Endothelial cell of hepatic sinusoid (primary cell): Measurements from ENCODE around the gene SAMD4B.

Source experiments
- in situ Hi-C: cut with HindIII; loops from 2 replicates; pipeline ENCODE4 v1.10.0; 2017; ENCODE audit warnings: low sequenced_read_pairs

SAMD4B gene, protein sequence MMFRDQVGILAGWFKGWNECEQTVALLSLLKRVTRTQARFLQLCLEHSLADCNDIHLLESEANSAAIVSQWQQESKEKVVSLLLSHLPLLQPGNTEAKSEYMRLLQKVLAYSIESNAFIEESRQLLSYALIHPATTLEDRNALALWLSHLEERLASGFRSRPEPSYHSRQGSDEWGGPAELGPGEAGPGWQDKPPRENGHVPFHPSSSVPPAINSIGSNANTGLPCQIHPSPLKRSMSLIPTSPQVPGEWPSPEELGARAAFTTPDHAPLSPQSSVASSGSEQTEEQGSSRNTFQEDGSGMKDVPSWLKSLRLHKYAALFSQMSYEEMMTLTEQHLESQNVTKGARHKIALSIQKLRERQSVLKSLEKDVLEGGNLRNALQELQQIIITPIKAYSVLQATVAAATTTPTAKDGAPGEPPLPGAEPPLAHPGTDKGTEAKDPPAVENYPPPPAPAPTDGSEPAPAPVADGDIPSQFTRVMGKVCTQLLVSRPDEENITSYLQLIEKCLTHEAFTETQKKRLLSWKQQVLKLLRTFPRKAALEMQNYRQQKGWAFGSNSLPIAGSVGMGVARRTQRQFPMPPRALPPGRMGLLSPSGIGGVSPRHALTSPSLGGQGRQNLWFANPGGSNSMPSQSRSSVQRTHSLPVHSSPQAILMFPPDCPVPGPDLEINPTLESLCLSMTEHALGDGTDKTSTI

DNA sequence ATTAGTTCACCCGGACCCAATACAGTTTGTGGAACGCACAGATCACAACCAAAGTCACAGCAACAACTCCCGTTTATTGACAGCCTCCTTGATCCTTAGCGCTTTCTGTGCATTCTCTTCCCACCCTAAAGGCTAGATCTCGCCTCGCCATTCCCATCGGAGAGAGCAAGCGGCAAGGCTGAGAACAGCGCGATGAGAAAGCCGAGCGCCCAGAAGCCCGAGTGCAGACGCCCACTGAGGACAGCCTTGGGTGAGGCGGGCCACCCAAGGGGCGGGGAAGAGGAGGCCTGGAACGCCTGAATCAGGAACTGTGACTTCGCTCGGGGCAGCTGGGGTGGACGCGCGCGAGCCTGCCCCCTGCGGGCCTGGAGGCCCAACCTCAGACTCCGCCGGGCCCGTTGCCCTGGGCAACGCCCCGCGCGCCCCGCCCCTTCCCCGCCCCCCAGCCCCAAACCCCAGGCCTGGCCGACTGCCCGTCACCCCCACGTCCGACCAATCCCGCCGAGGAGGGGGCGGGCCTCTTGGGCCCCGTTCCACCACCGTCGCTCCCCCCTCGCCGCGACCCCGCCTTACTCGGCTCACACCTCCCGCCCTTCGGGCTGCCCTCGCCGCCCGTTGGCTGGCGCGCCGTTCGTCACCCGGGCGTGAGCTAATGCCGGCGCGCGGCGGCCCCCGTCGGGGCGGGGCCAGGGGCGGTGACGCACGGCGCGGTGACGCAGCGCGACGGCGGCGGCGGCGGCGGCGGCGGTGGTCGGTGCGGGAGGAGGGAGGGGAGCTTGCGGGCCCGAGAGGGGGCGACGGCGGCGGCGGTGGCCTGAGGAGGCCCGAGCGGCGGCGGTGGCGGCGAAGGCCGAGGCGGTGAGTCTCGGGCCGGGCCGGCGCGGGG lies at the start of gene SAMD4B:
TSS of gene SAMD4B (plus strand) at position 703 of the 886 bp plus-strand sequence. CDS start 14,473 bp downstream, outside the sequence.
- in situ Hi-C loops, result no loop called here

DNA sequence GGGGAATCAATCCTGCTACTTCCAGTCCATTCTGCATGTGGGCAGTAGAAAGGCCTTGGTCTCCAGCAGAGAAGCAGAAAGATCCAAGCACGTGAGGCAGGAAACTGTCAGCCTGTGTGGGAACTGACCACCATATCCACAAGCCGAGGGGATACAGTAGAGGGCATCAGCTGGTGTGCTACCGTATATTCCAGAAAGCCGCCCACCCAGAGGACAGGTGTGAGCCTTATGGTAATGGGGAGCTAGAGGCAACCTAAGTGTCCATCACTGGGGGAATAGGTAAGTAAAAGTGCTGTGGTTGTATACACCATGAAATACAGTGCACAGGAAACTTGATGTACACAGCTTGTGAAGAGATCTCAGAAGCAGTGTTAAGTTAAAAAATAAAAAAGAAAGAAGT lies 48.8 kb upstream of the SAMD4B start:
- in situ Hi-C loops, result no loop called here

DNA sequence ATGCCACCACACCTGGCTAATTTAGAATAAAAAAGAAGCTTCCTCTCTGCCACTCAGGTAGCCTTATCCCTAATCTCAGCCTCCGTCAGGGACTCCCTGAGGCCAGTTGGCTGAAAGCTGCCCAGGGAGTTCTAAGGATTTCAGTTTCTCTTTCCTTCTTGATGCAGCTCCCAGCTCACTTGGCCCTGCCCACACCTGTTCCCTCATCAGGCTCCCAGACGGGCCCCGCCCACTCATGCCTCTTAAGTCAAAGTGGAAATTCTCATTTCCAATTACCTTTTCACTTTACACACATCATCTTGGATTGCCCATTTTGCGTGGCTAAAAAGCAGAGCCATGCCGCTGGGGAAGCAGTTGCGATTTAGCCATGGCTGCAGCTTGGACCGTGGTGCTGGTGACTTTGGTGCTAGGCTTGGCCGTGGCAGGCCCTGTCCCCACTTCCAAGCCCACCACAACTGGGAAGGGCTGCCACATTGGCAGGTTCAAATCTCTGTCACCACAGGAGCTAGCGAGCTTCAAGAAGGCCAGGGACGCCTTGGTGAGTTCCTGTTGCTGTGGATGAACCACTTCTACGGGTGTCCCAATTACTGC lies 46.1 kb upstream of the SAMD4B start, which contains the start of gene IFNL1:
TSS of gene IFNL1 (plus strand) at position 353 of the 591 bp plus-strand sequence. CDS start at position 368, 15 bp downstream.
- in situ Hi-C loops, result loop anchor here (5.0 kb wide), 1 partner anchor 44 kb away; no protein-coding TSS in a partner anchor

DNA sequence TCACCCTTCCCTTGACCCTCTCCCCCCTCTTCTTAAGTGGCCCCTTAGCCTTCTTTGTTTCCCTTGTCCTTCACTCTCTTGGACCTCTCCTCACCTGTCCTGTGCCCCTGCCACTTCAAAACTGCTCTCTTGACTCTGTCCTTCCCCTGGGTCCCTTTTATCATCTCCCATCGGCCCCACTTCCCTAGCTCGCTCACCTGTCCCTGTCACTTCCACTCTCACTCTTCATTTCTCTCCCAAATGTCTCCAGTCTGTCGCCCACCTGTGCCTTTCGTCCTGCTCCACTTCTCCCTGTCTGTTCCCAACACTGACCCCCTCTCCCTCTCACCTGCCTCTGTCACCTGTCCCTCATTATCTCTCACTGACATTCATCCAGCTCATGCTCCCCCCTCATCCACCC lies 45.3 kb upstream of the SAMD4B start:
- in situ Hi-C loops, result loop anchor here (5.0 kb wide), 1 partner anchor 45 kb away; no protein-coding TSS in a partner anchor

DNA sequence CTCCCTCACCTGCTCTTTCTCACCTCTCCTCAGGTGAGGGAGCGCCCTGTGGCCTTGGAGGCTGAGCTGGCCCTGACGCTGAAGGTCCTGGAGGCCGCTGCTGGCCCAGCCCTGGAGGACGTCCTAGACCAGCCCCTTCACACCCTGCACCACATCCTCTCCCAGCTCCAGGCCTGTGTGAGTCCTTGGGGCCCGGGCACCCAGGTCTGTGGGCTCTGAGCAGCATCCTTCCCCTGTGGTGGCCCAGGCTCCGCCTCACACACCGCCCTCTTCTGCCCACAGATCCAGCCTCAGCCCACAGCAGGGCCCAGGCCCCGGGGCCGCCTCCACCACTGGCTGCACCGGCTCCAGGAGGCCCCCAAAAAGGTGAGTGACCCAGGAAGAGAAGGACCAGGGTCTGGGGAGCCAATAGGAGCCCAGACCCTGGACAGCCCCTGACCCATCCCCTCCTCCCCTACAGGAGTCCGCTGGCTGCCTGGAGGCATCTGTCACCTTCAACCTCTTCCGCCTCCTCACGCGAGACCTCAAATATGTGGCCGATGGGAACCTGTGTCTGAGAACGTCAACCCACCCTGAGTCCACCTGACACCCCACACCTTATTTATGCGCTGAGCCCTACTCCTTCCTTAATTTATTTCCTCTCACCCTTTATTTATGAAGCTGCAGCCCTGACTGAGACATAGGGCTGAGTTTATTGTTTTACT lies 44.1 kb upstream of the SAMD4B start:
- in situ Hi-C loops, result loop anchor here (5.0 kb wide), 1 partner anchor 46 kb away; no protein-coding TSS in a partner anchor

DNA sequence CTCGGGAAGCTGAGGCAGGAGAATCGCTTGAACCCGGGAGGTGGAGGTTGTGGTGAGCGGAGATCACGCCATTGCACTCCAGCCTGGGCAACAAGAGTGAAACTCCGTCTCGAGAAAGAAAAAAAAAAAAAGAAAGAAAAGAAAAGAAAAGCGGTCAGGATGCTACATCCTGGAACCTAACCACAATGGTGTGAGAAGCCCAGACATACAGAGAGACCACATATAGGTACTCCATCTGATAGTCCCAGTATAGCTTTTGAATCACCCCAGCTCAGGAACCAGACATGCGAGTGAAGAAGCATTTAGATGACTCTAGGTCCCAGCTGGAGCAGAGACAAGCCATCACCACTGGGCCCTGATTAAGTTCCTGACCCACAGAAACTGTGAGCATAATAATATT lies 42.8 kb upstream of the SAMD4B start:
- in situ Hi-C loops, result loop anchor here (5.0 kb wide), 1 partner anchor 47 kb away; no protein-coding TSS in a partner anchor

DNA sequence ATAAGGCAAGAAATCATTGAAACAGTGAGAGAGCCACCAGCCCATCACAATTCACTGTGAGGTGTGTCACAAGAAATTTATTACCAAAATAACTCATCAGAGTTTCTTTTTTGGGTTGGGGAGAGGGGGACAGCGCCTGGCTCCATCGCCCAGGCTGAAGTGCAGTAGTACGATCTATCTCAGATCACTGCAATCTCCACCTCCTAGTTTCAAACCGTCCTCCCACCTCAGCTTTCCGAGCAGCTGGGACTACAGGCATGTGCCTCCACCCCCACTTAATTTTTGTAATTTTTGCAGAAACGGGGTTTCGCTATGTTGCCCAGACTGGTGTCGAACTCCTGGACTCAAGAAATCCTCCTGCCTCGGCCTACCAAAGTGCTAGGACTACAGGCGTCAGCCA lies 42.4 kb upstream of the SAMD4B start:
- in situ Hi-C loops, result loop anchor here (5.0 kb wide), 1 partner anchor 48 kb away; no protein-coding TSS in a partner anchor

DNA sequence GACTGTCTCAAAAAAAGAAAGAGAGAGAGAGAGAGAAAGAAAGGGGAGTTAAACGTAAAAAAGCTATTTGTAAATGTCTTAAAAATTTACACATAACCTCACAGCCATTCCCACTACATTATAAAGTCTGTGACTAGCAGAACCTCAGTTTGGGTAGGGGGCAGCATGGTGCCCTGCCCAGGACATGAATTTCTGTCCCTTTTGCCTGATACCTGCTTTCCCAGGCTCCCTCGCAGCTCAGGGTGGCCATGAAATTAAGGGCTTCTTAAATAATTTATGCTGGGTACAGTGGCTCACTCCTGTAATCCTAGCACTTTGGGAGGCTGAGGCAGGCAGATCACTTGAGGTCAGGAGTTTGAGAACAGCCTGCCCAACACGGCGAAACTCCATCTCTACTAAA lies 41.2 kb upstream of the SAMD4B start:
- in situ Hi-C loops, result no loop called here

DNA sequence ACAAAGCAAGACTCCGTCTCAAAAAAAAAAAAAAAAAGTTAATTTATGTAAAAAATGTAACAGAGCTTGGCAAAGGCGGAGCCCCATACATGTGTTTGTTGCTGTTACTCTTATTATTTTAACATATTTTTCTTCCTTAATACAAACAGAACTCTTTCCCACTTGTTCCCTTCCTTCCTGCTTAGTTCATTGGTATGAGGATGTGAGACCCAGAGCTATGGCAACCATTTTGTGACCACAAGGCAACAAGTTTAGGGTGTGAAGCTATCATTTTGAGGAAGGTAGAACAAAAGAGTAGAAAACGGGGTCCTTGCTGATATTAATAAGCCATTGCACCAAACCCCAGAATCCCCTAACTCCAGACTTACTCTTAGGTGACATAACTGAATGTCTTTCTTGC lies 40.7 kb upstream of the SAMD4B start:
- in situ Hi-C loops, result no loop called here

DNA sequence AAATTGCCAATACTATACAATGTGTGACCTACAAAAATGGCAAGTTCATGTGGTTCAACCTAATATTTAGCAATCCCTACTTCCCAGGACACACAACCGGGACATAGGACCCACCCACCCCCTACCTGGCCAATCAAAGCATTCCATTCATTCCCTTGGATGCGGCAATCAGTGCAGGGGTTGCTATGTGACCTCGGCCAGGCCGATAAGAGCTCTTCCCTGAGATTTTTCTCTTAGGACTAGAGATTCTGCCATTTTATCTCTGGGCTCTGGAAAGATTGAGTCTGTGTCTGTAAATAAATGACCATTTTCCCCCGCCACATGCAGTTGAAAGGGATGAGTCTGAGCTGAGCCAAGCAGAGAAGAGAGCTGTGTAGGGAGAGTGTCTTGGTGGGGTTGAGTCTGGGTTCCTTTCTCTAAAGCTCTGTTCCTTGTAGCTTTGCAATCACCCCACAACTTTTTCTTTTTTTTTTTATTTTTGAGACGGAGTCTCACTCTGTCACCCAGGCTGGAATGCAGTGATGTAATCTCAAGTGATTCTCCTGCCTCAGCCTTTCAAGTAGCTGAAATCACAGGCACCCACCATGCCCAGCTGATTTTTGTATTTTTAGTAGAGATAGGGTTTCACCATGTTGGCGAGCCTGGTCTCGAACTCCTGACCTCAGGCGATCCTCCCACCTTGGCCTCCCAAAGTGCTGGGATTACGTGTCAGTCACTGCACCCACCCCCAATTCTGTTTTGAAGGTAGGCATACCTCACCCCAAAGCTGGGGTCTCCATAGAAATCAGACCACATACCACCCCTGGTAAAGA lies 38.6 kb upstream of the SAMD4B start:
- in situ Hi-C loops, result no loop called here

DNA sequence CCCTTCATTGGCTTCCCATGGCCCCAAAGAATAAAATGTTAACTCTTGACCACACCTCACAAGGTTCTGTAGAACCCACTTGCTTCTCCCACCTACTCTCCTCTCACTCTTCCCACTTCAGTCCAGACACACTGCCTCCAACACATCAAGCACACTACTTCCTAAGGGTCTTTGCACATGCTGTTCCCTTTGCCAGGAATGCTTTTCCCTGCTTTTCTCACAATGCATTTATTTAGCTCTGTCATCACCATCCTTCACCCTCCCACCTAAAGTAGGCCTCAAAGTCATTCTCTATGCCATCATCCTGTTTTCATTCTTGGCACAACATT lies 38.1 kb upstream of the SAMD4B start:
- in situ Hi-C loops, result no loop called here

DNA sequence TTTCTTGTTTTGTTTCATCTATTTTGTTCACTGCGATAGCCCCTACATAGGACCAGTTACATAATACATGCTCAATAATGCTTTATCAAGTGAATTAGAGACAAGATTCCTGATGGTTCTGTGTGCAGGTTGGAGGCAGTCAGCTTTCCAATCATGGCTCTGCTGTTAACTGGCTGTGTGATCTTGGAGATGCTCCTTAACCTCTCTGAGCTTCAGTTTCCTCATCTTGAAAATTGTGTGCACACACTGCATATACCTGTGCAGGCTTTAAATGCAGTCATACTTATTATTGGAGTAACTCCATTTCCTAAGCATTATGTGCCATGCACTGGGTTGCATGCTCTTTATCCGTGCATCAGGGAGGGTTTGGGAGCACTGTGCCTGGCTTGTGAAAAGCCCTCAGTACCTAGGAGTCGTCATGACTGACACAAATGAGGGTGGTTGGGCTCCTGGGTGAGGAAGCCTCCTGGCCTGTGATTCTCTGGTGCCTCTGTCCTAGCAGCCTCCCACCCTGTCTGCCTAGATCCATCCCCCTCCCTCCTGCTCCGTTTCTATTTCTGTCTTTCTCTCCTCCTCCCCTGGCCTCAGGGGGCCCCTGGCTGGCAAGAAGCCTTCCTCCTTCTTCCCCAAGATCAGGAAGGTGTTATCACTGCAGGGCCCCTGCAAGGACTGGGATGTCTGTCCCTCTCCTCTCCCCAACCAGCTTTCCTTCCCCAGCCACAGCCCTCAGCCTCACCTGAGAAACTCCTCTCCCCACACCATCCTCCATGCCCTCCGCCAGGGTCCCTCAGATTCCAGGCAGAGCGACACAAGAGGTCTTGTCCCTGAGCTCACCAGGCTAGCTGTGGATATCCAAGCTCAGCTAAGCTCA lies 37.3 kb upstream of the SAMD4B start:
- in situ Hi-C loops, result no loop called here

DNA sequence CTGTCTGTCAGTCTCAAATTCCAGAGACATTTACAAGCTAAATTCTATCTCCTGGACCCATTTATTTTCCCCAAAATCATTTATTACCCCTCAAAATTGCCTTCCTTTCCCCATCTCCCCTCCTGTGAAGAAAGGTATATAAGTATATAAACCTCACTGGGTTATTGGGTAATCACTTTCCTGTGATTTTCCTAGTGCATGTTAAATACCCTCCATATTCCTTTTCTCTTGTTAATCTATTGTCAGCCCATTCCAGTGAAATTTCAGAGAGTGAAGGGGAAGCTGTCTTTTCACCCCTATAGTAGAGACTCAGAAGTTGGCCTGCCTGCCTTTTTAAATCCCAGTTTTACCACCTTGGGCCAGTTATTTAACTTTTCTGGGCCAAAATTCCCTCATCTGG lies 36.1 kb upstream of the SAMD4B start:
- in situ Hi-C loops, result no loop called here

DNA sequence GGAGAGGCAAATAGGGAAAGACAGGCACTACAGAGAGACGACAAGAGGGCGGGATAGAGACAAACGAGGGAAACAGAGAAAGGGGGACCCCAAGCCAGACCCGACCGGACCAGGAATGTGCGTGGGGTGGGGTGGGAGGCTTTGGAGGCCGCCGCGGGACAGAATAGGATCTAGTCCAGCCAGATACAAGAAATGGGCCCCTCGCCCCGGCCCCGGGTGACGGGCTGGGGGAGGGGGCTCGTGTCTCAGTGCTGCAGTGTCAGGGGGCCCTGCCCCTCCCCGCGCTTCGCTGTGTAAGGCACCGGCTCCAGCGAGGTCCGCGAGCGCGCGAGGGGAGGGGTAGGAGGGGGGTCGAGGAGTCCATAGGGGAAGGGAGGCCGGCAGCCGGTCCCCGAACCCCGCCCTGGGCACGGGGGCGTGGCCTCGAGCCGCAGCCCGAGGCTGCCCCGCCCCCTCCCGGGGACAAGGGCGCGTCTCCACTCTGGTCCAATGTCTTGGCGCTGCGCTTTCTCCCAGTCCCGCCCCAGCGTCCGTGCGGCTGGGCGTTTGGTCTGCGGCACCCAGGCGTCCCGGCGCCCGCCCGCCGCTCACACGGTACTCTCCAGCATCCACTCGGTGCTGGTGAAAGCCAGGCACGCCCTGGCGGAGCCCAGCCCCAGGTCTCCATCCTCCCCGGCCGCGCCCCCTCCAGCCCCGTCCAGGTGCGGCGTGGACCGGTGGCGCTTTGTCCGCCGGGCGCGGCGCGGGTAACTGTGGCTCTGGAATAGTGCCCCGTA lies 35.0 kb upstream of the SAMD4B start:
- in situ Hi-C loops, result no loop called here

DNA sequence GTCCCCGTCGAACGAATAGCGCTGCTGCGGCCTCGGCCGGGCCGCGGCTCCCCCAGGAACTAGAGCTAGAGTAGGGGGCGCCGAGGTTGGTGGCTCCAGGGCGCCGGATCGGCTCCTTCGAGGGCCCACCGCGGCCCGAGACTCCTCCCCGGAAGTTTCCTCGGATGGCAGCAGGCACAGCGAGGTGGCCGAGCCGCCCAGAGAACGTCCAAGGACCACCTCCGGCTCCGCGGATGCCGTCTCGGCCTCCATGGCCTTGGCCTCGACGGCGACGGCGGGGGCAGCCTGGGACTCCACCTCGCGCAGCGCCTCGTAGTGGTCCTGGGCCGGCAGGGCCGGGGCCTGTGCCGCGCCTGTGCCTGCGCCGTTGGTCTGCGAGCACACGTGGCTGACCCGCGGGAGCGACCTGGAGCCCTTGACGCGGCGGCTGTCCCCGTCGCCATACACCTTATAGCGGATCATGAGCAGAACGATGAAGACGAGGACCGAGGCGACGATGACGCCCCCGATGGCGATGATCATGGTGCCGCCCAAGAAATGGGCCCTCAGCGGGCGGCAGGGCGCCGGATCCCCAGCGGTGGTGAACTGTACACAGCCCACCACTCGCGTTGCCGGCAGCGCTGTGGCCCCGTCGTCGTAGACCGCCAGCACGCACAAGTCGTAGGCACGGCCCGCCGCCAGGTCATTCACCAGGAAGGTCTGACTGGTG lies 34.2 kb upstream of the SAMD4B start:
- in situ Hi-C loops, result no loop called here

DNA sequence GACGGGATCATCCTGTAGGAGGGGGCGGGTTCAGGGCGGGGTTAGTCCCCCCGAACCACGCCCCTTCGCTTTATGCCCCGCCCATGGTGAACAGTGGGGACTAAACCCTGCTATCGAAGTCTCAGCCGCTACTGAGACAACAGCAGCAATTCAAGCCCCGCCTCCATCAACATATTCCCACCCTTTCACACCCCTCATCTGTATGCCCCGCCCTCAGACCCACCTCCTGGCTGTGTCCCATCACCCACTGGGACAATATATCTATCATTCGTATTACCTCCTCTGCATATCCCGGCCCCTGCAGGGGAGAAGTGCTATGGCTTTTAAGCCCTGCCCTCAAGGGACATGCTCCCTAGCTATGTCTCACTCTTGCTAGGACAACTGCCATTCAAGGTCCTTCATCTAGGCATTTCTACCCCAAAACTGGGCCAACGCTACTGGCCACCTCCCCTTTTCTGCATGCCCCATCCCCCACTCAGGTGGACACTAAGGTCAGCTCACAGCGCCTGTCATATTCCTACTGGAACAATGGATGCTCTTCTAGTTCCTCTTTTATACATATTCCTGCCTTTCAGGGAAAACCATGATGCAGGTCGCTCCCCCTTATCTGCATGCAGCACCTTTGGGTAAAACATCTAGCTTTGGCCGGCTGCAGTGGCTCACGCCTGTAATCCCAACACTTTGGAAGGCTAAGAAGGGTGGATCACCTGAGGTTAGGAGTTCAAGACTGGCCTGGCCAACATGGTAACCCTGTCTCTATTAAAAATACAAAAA lies 33.5 kb upstream of the SAMD4B start:
- in situ Hi-C loops, result no loop called here
